ENCODE data around the gene GPC3.

Gene GPC3

GRCh38 chrX:133590703-133591505 lies 394.5 kb downstream of the GPC3 start:
- no peak overlapping the region for H3K4me3 ChIP-seq (replicated peaks; ENCODE audit: low read depth, low read length)
- H3K36me3 ChIP-seq (ENCODE audit: control insufficient read depth, insufficient read depth, low read length) = no peaks in the 10 kb centered on the region
- DNase-seq (ENCODE audit: extremely low read depth, insufficient read length) = no peak
- TF ChIP-seq, protein P1, sequence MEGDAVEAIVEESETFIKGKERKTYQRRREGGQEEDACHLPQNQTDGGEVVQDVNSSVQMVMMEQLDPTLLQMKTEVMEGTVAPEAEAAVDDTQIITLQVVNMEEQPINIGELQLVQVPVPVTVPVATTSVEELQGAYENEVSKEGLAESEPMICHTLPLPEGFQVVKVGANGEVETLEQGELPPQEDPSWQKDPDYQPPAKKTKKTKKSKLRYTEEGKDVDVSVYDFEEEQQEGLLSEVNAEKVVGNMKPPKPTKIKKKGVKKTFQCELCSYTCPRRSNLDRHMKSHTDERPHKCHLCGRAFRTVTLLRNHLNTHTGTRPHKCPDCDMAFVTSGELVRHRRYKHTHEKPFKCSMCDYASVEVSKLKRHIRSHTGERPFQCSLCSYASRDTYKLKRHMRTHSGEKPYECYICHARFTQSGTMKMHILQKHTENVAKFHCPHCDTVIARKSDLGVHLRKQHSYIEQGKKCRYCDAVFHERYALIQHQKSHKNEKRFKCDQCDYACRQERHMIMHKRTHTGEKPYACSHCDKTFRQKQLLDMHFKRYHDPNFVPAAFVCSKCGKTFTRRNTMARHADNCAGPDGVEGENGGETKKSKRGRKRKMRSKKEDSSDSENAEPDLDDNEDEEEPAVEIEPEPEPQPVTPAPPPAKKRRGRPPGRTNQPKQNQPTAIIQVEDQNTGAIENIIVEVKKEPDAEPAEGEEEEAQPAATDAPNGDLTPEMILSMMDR (IDR thresholded peaks at IDR 0.05; ENCODE audit: insufficient read depth, low read length, poor library complexity, severe bottlenecking) = no peak
- no peaks in the 10 kb centered on the region; the same call in 1 of the 2 replicates for H3K27me3 ChIP-seq (replicated peaks; ENCODE audit: control insufficient read depth, insufficient read depth, low read length)

DNA sequence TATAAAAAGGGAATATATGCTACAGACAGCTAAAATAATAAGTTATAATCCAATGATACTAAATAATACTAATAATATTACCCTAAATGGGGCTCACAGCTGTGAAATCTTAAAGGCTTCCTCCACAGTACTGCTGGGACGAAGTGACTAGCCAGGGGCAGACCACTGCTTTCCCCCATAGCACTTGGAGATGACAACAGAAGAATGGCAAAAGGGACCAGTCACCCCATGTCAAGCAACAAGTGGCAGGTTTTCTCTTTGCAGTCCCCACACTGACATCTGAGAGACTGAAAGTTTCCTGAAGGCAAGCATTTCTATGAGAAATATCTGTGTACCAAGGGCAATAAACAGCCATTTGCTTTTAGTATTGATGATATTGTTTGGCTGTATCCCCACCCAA lies 396.6 kb downstream of the GPC3 start:
- H3K36me3 ChIP-seq (ENCODE audit: control insufficient read depth, insufficient read depth, low read length) = no peaks in the 10 kb centered on the region
- H3K4me3 ChIP-seq (replicated peaks; ENCODE audit: low read depth, low read length) = no peak overlapping the region
- no peaks in the 10 kb centered on the region; the same call in 1 of the 2 replicates for H3K27me3 ChIP-seq (replicated peaks; ENCODE audit: control insufficient read depth, insufficient read depth, low read length)
- no peak for DNase-seq (ENCODE audit: extremely low read depth, insufficient read length)
- TF ChIP-seq, protein P1 (IDR thresholded peaks at IDR 0.05; ENCODE audit: insufficient read depth, low read length, poor library complexity, severe bottlenecking) = no peak

GRCh38 chrX:133587818-133588217 lies 397.6 kb downstream of the GPC3 start:
- Histone ChIP-seq H3K4me3 (replicated peaks; ENCODE audit: low read depth, low read length) (no peak overlapping the region), H3K36me3 (ENCODE audit: control insufficient read depth, insufficient read depth, low read length) (no peaks in the 10 kb centered on the region), H3K27me3 (replicated peaks; ENCODE audit: control insufficient read depth, insufficient read depth, low read length) (no peaks in the 10 kb centered on the region; the same call in 1 of the 2 replicates)
- DNase-seq (ENCODE audit: extremely low read depth, insufficient read length) = no peak
- TF ChIP-seq, protein P1 (IDR thresholded peaks at IDR 0.05; ENCODE audit: insufficient read depth, low read length, poor library complexity, severe bottlenecking) = no peak

DNA sequence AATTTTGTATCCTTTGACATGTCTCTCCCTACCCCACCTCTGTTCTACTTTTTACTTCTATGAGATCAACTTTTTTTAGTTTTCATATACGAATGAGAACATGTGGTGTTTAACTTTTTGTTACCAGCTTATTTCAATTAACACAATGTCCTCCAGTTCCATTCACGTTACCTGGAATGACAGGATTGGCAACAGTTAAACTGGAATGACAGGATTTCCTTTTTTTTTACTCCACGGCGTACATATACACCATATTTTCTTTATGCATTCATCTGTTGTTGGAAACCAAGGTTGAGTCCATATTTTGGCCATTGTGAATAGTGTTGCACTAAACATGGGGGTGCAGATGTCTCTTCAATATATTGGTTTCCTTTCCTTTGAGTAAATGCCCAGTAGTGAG lies 398.3 kb downstream of the GPC3 start:
- no peak overlapping the region for H3K4me3 ChIP-seq (replicated peaks; ENCODE audit: low read depth, low read length)
- no peaks in the 10 kb centered on the region; the same call in 1 of the 2 replicates for H3K27me3 ChIP-seq (replicated peaks; ENCODE audit: control insufficient read depth, insufficient read depth, low read length)
- TF ChIP-seq, protein P1 (IDR thresholded peaks at IDR 0.05; ENCODE audit: insufficient read depth, low read length, poor library complexity, severe bottlenecking) = no peak
- no peaks in the 10 kb centered on the region for H3K36me3 ChIP-seq (ENCODE audit: control insufficient read depth, insufficient read depth, low read length)
- no peak for DNase-seq (ENCODE audit: extremely low read depth, insufficient read length)

GRCh38 chrX:133586443-133586842 lies 399.0 kb downstream of the GPC3 start:
- H3K36me3 ChIP-seq (ENCODE audit: control insufficient read depth, insufficient read depth, low read length) = no peaks in the 10 kb centered on the region
- no peak for DNase-seq (ENCODE audit: extremely low read depth, insufficient read length)
- TF ChIP-seq, protein P1 (IDR thresholded peaks at IDR 0.05; ENCODE audit: insufficient read depth, low read length, poor library complexity, severe bottlenecking) = no peak
- H3K4me3 ChIP-seq (replicated peaks; ENCODE audit: low read depth, low read length) = no peak overlapping the region
- no peaks in the 10 kb centered on the region; the same call in 1 of the 2 replicates for H3K27me3 ChIP-seq (replicated peaks; ENCODE audit: control insufficient read depth, insufficient read depth, low read length)
